Suprapubic skin (tissue), 4 donors: ENCODE results near the gene IST1. TPM values are rescaled to one million over a fixed set of nuclear protein-coding genes. Genes with fewer than 3 reads are reported as not detected.
"Not testable (repeated sequence)": the region's sequence is repeated elsewhere in the genome, so short reads cannot be mapped to it uniquely, and the experiment has no call there.

Experiments used
- DNase-seq, 2 donors: peaks; one replicate each; pipeline ENCODE4 v3.0.0-alpha.2; 2019; ENCODE audit warnings: low spot score in 2 of 2
- H3K27ac ChIP-seq: fragments of 200-600 bp; sonication (generic); one replicate; pipeline ENCODE4 v1.5.1; 2019
- H3K27me3 ChIP-seq: fragments of 200-600 bp; sonication (generic); one replicate; pipeline ENCODE4 v1.5.1; 2019
- H3K36me3 ChIP-seq: fragments of 200-600 bp; sonication (generic); one replicate; pipeline ENCODE4 v1.5.1; 2019
- H3K4me1 ChIP-seq: fragments of 200-600 bp; sonication (generic); one replicate; pipeline ENCODE4 v1.5.1; 2019
- H3K4me3 ChIP-seq: fragments of 200-600 bp; sonication (generic); one replicate; pipeline ENCODE4 v1.5.1; 2019; ENCODE audit warnings: mild to moderate bottlenecking
- H3K9me3 ChIP-seq: fragments of 200-600 bp; sonication (generic); one replicate; pipeline ENCODE4 v1.5.1; 2019
- EP300 ChIP-seq: sonication (generic); formaldehyde crosslinking; IDR thresholded peaks from one replicate; pipeline ENCODE4 v1.6.1; 2017; ENCODE audit warnings: antibody characterized with exemption
- POLR2A ChIP-seq, 2 donors: fragments of 450-650 bp; IDR thresholded peaks; one replicate each; pipeline ENCODE4 v1.6.1; 2017; ENCODE audit warnings: antibody characterized with exemption in 2 of 2, mild to moderate bottlenecking in 2 of 2, moderate library complexity in 2 of 2
- POLR2AphosphoS5 ChIP-seq, 3 donors: sonication (generic); formaldehyde crosslinking; IDR thresholded peaks; one replicate each; pipeline ENCODE4 v1.6.1; 2017; ENCODE audit warnings: antibody characterized with exemption in 3 of 3
- WGBS: methylation state at CpG from one replicate; pipeline ENCODE4 v1.1.5; 2018; 5-methylcytosine and 5-hydroxymethylcytosine counted together
- total RNA-seq, 4 donors: library from RNA; depleted of rRNA; stranded (reverse); fragments of >200 nt; gene quantifications; one replicate each; pipeline ENCODE4 v1.1.0, GENCODE V29; 2016
- TF ChIP-seq, protein P1 (sequence below), 2 donors: fragments of 200-600 bp in 1 of 2; fragments of 450-650 bp in 1 of 2; sonication (generic) in 1 of 2; IDR thresholded peaks; one replicate each; pipeline ENCODE4 v1.5.1; 2016 to 2019; ENCODE audit warnings: antibody characterized with exemption in 2 of 2, mild to moderate bottlenecking in 1 of 2, moderate library complexity in 1 of 2

IST1 gene
- total RNA-seq, 4 donors from 2014 or later, result 171 to 405 (median 201) TPM

DNA sequence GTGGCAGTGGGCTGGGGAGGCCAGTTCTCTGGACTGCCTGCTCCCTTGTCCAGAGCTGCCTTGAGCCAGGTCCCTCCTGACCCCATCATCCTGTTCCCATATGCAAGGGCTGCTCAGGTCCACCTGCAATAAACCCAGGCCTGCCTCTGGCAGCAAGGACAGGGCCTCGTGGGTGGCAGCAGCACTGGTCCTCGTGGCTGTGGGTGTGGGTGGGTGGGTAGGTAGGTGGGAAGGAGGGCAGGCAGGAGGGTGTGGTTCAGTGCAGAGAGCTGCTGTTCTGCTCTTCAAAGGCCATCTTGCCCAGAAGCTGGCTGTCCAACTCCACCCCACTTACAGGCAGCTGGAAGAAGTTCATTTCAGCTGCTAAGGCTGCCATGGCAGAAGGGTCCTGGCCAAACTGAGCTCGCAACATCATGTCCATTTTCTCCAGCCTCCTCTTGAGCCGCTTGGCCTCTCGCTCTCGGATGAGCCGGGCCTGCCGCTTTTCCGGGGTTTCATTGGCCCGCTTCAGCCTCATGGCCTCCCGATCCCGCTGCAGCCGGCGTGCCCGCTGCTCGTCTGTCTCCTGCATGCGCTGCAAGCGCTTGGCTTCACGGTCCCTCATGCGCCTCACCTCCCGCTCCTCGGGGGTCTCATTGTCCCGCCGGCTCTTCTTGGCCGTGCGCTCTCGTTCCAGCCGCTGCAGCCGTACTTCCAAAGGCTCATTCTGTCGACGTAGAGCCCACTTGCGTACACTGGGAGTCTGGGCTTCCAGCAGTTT is 35.4 kb upstream of the IST1 start:
- 95% methylated on average over 30 of the region's 32 CpGs for WGBS
- peaks cover 5% of the 10 kb centered on the region for H3K4me1 ChIP-seq
- no peaks in the 10 kb centered on the region for H3K9me3 ChIP-seq
- H3K4me3 ChIP-seq, result no peak overlapping the region
- DNase-seq, result no peak
- TF ChIP-seq POLR2A (IDR thresholded peaks at IDR 0.05), result no peak
- no peak for TF ChIP-seq POLR2AphosphoS5 (IDR thresholded peaks at IDR 0.05)
- TF ChIP-seq, protein P1, sequence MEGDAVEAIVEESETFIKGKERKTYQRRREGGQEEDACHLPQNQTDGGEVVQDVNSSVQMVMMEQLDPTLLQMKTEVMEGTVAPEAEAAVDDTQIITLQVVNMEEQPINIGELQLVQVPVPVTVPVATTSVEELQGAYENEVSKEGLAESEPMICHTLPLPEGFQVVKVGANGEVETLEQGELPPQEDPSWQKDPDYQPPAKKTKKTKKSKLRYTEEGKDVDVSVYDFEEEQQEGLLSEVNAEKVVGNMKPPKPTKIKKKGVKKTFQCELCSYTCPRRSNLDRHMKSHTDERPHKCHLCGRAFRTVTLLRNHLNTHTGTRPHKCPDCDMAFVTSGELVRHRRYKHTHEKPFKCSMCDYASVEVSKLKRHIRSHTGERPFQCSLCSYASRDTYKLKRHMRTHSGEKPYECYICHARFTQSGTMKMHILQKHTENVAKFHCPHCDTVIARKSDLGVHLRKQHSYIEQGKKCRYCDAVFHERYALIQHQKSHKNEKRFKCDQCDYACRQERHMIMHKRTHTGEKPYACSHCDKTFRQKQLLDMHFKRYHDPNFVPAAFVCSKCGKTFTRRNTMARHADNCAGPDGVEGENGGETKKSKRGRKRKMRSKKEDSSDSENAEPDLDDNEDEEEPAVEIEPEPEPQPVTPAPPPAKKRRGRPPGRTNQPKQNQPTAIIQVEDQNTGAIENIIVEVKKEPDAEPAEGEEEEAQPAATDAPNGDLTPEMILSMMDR (IDR thresholded peaks at IDR 0.05), result no peak
- TF ChIP-seq EP300, result no peak
- no peaks in the 10 kb centered on the region for H3K27me3 ChIP-seq
- no peak overlapping the region for H3K27ac ChIP-seq
- H3K36me3 ChIP-seq, result peaks cover 68% of the 10 kb centered on the region

DNA sequence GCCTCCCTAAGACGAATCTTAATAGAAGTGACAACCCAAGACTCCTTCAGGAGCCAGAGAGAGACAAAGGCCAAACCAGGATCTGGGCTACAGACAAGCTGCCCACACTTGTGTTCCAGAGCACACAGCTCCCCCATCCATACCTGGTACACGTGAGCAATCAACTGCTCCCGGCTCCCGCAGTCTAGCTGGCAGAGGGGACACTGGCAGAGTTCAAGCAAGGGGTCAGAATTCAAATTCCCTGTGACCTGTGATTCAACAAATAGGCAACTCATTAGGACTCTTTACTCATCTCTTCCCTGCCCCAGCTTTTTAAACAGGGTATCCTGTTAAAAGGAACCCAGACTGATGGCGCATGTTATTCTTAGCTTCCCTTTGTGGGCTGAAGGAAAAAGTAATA is 31.3 kb upstream of the IST1 start:
- H3K4me3 ChIP-seq, result no peak overlapping the region
- no peaks in the 10 kb centered on the region for H3K4me1 ChIP-seq
- no peak for DNase-seq
- H3K27ac ChIP-seq, result no peak overlapping the region
- WGBS, result 100% methylated on average over 5 of the region's 5 CpGs
- H3K27me3 ChIP-seq, result no peaks in the 10 kb centered on the region
- TF ChIP-seq POLR2AphosphoS5 (IDR thresholded peaks at IDR 0.05) (no peak), EP300 (no peak), POLR2A (IDR thresholded peaks at IDR 0.05) (no peak)
- TF ChIP-seq, protein P1 (IDR thresholded peaks at IDR 0.05), result no peak
- H3K36me3 ChIP-seq, result peaks cover 81% of the 10 kb centered on the region
- H3K9me3 ChIP-seq, result no peaks in the 10 kb centered on the region

DNA sequence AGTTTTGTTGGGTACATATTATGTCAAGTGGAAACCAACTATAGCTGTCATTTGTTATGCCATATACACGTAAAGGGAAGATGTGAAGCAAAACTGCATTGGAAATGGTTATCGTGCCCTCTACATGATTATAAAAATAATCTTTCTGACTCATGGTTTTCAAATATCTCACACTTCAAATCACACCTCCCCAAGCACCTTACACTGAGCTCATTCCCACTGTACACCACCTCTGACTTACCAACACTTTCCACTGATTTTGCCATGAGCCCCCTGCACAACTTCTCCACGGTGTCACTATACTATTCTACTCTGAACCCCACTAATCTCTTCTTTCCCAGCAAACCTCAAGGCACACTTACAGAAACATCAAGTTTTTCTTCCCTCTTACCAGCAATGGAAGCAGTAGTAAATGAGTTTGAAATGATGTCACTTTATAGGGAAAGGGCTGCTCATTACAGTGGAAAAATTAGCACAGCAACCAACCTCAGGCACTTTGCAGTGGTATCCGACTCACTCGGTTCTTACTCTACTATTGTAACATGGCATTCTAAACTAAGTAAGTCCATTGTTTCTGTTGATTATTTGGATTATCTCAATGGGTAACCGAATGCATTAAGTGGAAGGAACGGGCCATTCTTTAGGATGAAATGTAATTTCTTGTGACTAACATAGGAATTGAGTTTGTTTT is 30.0 kb upstream of the IST1 start:
- peaks cover 78% of the 10 kb centered on the region for H3K36me3 ChIP-seq

DNA sequence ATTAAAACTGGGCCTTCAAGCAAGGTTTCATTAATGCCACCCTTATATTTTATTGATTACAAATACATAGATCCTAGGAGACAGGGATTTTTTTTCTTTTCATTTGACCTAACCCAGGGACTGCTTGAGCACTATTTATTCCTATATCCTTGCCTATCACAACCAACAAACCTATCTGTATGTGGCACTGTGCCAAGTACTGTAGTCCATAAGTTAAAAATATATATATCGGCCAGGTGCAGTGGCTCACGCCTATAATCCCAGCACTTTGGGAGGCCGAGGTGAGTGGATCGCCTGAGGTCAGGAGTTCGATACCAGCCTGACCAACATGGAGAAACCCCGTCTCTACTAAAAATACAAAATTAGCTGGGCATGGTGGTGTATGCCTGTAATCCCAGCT is 28.2 kb upstream of the IST1 start:
- peaks cover 69% of the 10 kb centered on the region for H3K36me3 ChIP-seq
- WGBS, result 93% methylated on average over 6 of the region's 6 CpGs
- H3K27ac ChIP-seq, H3K9me3 ChIP-seq, H3K4me3 ChIP-seq, H3K27me3 ChIP-seq, H3K4me1 ChIP-seq, DNase-seq: not testable (repeated sequence)

More for the DNA sequence above, 30.0 kb upstream of the IST1 start:
- H3K4me3 ChIP-seq, result no peak overlapping the region
- TF ChIP-seq POLR2AphosphoS5 (IDR thresholded peaks at IDR 0.05) (no peak), POLR2A (IDR thresholded peaks at IDR 0.05) (no peak), EP300 (no peak)
- TF ChIP-seq, protein P1 (IDR thresholded peaks at IDR 0.05), result no peak
- DNase-seq, result no peak
- H3K27me3 ChIP-seq, result no peaks in the 10 kb centered on the region
- no peaks in the 10 kb centered on the region for H3K9me3 ChIP-seq
- H3K4me1 ChIP-seq, result no peaks in the 10 kb centered on the region
- WGBS, result 94% methylated on average over 7 of the region's 7 CpGs
- H3K27ac ChIP-seq, result no peak overlapping the region

DNA sequence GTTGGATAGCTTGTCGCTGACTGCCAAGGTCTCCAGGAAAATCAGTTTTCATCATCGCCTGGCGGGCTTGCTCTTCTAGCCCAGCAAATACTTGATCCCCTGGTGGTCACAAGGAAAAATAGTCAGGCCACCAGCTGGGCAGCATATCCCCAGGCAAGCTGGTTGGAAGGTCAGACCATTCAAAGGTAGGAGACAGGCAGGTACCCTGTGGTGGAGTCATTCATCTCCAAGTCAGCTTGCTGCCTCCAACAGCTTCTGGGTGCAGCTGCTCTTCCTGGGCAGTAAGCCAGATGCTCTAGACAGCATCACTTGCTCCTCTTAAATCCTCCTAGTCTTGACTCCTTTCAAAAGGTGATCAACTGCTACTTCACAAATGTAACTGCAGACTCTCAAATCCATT is 27.4 kb upstream of the IST1 start:
- Histone ChIP-seq H3K36me3 (peaks cover 67% of the 10 kb centered on the region), H3K4me1 (no peaks in the 10 kb centered on the region), H3K27ac (no peak overlapping the region), H3K4me3 (no peak overlapping the region), H3K27me3 (no peaks in the 10 kb centered on the region), H3K9me3 (no peaks in the 10 kb centered on the region)
- DNase-seq, result no peak
- TF ChIP-seq POLR2AphosphoS5 (IDR thresholded peaks at IDR 0.05) (no peak), POLR2A (IDR thresholded peaks at IDR 0.05) (no peak), EP300 (no peak)
- TF ChIP-seq, protein P1 (IDR thresholded peaks at IDR 0.05), result no peak
- WGBS, result 96% methylated on average over 3 of the region's 3 CpGs
